Nephron (organoid): Measurements from ENCODE around the gene ADAMTS10.

Source experiments
- H3K27ac Mint-ChIP-seq, 3 experiments: 2 replicates each; pipeline ENCODE4 v1.8.0; 2020; ENCODE audit warnings: mixed read lengths in 3 of 3, mild to moderate bottlenecking in 2 of 3, moderate library complexity in 1 of 3
- H3K27me3 Mint-ChIP-seq: 2 replicates; pipeline ENCODE4 v1.8.0; 2021; ENCODE audit warnings: low read depth, mild to moderate bottlenecking, moderate library complexity, mixed read lengths
- H3K36me3 Mint-ChIP-seq: 2 replicates; pipeline ENCODE4 v1.8.0; 2020; ENCODE audit warnings: low read depth, mixed read lengths
- H3K4me1 Mint-ChIP-seq: 2 replicates; pipeline ENCODE4 v1.8.0; 2020; ENCODE audit warnings: mixed read lengths
- H3K4me3 Mint-ChIP-seq, 3 experiments: 2 replicates each; pipeline ENCODE4 v1.8.0; 2020; ENCODE audit warnings: mild to moderate bottlenecking in 3 of 3, mixed read lengths in 3 of 3, moderate library complexity in 2 of 3
- H3K9me3 Mint-ChIP-seq: 2 replicates; pipeline ENCODE4 v1.8.0; 2020; ENCODE audit warnings: mixed read lengths
- TF ChIP-seq, protein P1 (sequence below), 3 experiments: fragments of 200-600 bp; sonication (generic); IDR thresholded peaks; one replicate each; pipeline ENCODE4 v1.5.0; 2021; ENCODE audit warnings: antibody characterized with exemption in 3 of 3; ENCODE audit not compliant: unreplicated experiment in 3 of 3

Gene ADAMTS10

DNA sequence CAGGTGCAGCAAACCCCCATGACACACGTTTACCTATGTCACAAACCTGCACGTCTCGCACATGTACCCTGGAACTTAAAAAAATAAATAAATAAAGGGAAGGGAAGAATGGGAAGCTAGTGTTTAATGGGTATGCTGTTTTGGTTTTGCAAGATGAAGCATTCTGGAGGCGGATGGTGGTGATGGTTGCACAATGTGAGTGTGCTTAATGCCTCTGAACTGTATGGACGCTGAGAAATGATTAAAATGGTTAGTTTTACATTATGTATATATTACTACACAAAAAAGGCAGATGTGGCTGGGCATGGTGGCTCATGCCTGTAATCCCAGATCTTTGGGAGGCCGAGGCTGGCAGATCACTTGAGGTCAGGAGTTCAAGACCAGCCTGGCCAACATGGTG is 37.7 kb upstream of the ADAMTS10 start:
- TF ChIP-seq, protein P1, sequence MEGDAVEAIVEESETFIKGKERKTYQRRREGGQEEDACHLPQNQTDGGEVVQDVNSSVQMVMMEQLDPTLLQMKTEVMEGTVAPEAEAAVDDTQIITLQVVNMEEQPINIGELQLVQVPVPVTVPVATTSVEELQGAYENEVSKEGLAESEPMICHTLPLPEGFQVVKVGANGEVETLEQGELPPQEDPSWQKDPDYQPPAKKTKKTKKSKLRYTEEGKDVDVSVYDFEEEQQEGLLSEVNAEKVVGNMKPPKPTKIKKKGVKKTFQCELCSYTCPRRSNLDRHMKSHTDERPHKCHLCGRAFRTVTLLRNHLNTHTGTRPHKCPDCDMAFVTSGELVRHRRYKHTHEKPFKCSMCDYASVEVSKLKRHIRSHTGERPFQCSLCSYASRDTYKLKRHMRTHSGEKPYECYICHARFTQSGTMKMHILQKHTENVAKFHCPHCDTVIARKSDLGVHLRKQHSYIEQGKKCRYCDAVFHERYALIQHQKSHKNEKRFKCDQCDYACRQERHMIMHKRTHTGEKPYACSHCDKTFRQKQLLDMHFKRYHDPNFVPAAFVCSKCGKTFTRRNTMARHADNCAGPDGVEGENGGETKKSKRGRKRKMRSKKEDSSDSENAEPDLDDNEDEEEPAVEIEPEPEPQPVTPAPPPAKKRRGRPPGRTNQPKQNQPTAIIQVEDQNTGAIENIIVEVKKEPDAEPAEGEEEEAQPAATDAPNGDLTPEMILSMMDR (IDR thresholded peaks at IDR 0.05; ENCODE audit: unreplicated experiment in 3 of 3): no peak
- Mint-ChIP-seq H3K27ac (no peak overlapping the region), H3K4me1 (no peaks in the 10 kb centered on the region), H3K27me3 (peaks cover 7% of the 10 kb centered on the region), H3K4me3 (no peak overlapping the region), H3K36me3 (no peaks in the 10 kb centered on the region), H3K9me3 (no peaks in the 10 kb centered on the region)

DNA sequence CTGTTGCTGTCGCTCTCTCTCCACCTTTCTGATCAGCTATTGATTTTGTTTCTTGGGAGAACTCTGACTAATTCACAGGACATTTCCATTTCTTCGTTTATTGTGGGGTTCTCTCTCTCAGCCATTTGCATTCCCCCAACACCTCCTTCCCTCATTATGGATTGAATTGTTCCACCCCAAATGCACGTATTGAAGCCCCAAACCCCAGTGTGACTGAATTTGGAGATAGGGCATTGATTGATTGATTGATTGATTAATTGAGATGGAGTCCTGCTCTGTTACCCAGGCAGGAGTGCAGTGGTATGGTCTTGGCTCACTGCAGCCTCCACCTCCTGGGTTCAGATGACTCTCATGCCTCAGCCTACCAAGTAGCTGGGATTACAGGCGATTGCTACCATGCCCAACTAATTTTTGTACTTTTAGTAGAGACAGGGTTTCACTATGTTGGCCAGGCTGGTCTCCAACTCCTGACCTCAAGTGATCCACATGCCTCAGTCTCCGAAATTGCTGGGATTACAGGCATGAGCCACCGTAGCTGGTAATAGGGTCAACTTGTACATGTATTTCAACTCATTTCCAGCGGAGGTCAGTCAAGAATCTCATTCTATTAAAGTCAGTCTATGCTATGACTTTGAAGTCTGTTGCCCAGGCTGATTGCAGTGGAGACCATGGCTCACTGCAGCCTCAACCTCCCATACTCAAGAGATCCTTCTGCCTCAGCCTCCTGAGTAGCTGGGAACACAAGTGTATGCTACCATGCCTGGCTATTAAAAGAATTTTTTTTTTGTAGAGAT is 33.5 kb upstream of the ADAMTS10 start:
- Mint-ChIP-seq H3K27me3 (peaks cover 5% of the 10 kb centered on the region), H3K9me3 (no peaks in the 10 kb centered on the region), H3K4me3 (no peak overlapping the region), H3K4me1 (no peaks in the 10 kb centered on the region), H3K27ac (no peak overlapping the region), H3K36me3 (no peaks in the 10 kb centered on the region)
- TF ChIP-seq, protein P1 (IDR thresholded peaks at IDR 0.05; ENCODE audit: unreplicated experiment in 3 of 3): no peak

DNA sequence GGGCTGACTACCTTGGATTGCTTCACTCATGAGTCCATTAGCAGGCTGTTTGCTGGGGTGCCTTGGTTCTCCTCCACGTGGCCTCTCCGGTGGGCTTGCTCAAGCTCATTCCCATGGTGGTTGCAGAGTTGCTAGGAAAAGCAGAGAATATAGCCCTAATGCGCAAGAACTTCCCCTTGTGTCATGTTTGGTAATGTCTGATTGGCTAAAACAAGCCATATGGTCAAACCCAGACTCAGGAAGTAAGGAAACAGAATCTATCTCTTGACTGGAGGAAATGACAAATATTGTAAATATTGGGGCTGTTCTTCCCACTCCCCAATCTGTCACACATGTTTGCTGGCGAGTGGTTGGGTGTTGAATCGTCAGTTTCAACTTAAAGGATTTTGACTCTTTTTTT is 32.0 kb upstream of the ADAMTS10 start:
- peaks cover 5% of the 10 kb centered on the region for H3K27me3 Mint-ChIP-seq
- no peak overlapping the region for H3K27ac Mint-ChIP-seq
- H3K4me3 Mint-ChIP-seq: no peak overlapping the region
- no peaks in the 10 kb centered on the region for H3K9me3 Mint-ChIP-seq
- TF ChIP-seq, protein P1 (IDR thresholded peaks at IDR 0.05; ENCODE audit: unreplicated experiment in 3 of 3): no peak
- H3K4me1 Mint-ChIP-seq: no peaks in the 10 kb centered on the region
- H3K36me3 Mint-ChIP-seq: no peaks in the 10 kb centered on the region

DNA sequence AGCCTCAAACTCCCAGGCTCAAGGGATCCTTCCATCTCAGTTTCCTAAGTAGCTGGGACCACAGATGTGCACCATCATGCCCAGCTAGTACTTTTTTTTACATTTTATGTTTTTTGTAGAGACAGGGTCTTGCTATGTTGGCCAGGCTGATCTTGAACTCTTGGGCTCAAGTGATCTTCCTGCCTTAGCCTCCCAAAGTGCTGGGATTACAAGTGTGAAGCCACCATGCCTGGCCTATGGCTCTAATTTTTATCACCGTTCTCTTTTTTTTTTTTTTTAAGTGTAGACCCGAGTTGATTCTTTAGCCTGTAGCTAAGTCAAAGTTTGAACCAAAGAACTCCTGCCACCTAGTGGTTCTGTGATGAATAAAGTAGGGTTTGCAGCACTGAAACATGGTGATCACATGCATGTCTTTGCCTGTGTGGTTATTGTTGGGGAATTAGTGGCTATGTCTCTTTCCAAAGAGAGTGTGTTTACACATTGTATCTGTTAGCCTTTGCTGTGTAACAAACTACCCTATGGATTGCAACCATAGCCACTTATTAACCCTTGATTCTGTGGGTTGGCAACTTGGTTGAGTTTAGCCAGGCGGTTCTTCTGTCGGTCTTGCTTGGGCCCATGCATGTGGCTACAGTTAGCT is 31.5 kb upstream of the ADAMTS10 start:
- Mint-ChIP-seq H3K27ac (no peak overlapping the region), H3K9me3 (no peaks in the 10 kb centered on the region), H3K36me3 (no peaks in the 10 kb centered on the region), H3K4me1 (no peaks in the 10 kb centered on the region), H3K27me3 (peaks cover 5% of the 10 kb centered on the region), H3K4me3 (no peak overlapping the region)
- TF ChIP-seq, protein P1 (IDR thresholded peaks at IDR 0.05; ENCODE audit: unreplicated experiment in 3 of 3): peak; percentile 45 to 53 (median 52)

DNA sequence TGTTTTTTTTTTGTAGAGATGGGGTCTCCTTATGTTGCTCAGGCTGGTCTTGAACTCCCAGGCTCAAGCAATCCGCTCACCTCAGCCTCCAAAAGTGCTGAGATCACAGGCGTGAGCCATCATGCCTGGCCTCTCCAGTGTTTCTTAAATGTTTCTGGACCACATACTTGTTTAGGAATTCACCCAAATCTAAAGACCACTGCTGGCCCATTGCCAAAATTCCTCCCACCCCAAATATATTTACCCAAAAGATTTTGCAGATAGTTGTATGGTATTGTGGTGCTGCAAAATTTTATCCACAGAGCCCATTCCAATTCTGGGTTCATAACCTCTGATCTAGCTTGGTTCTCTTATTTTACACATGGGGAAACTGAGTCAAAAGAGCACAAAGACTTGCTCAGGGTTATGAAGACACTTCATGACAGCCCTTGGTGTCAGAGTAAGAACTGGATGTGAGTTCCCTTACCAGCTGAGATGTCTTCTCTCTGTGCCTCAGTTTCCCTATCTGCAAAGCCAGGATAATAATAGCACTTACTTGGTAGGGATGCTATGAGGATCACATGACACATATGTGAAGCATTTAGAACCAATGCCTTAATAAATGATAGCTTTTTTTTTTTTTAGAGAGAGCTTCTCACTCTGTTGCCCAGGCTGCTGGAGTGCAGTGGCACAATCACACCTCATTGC is 30.8 kb upstream of the ADAMTS10 start:
- TF ChIP-seq, protein P1 (IDR thresholded peaks at IDR 0.05; ENCODE audit: unreplicated experiment in 3 of 3): no peak
- peaks cover 5% of the 10 kb centered on the region for H3K27me3 Mint-ChIP-seq
- H3K4me1 Mint-ChIP-seq: no peaks in the 10 kb centered on the region
- no peaks in the 10 kb centered on the region for H3K9me3 Mint-ChIP-seq
- no peak overlapping the region for H3K27ac Mint-ChIP-seq
- H3K4me3 Mint-ChIP-seq: no peak overlapping the region
- no peaks in the 10 kb centered on the region for H3K36me3 Mint-ChIP-seq
